GM10266 (cell line): ENCODE measurements around the gene HSDL1.

Source experiments
- DNase-seq: peaks from one replicate; pipeline ENCODE4 v3.0.0; 2012; ENCODE audit errors: extremely low spot score
- TF ChIP-seq, protein P1 (sequence below): IDR thresholded peaks from 2 replicates; pipeline ENCODE4 v1.5.1; 2012; ENCODE audit warnings: mild to moderate bottlenecking, low read depth; ENCODE audit not compliant: control insufficient read depth, insufficient read depth; ENCODE audit errors: missing control alignments

Gene HSDL1

DNA sequence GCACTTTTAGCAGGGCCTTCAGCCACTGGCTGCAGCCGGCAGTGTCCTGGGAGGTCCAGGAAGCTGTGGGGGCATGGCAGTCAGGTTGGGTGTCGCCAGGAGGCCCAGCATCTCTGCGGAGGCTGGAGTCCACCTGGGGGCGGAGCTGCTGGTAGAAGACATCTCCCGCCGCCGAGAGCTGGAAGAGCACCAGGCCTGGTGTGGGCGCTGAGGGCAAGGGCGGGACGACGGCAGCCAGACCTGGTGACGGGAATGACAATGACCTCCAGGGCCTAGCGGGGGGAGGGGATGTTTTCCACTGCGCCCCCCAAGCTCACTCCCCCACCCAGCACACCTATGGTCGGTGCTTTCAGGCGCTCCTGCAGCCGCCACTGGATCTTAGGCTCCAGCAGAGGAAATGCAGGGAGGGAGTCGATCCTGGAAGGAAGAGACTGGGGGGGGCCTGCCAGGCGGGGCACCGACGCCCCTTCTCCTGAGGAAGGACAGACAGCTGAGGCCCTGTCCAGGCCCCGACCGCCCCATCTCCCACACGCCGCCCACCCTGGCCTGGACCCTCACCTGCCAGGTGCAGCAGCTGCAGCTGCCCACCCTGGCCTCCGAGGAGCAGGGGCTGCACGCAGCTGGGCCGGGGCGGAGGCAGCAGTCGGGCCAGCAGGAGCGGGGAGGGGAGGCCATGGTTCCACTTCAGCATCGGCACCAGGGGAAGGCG lies 34.8 kb upstream of the HSDL1 start:
- DNase-seq: no peak
- TF ChIP-seq, protein P1, sequence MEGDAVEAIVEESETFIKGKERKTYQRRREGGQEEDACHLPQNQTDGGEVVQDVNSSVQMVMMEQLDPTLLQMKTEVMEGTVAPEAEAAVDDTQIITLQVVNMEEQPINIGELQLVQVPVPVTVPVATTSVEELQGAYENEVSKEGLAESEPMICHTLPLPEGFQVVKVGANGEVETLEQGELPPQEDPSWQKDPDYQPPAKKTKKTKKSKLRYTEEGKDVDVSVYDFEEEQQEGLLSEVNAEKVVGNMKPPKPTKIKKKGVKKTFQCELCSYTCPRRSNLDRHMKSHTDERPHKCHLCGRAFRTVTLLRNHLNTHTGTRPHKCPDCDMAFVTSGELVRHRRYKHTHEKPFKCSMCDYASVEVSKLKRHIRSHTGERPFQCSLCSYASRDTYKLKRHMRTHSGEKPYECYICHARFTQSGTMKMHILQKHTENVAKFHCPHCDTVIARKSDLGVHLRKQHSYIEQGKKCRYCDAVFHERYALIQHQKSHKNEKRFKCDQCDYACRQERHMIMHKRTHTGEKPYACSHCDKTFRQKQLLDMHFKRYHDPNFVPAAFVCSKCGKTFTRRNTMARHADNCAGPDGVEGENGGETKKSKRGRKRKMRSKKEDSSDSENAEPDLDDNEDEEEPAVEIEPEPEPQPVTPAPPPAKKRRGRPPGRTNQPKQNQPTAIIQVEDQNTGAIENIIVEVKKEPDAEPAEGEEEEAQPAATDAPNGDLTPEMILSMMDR: no peak

DNA sequence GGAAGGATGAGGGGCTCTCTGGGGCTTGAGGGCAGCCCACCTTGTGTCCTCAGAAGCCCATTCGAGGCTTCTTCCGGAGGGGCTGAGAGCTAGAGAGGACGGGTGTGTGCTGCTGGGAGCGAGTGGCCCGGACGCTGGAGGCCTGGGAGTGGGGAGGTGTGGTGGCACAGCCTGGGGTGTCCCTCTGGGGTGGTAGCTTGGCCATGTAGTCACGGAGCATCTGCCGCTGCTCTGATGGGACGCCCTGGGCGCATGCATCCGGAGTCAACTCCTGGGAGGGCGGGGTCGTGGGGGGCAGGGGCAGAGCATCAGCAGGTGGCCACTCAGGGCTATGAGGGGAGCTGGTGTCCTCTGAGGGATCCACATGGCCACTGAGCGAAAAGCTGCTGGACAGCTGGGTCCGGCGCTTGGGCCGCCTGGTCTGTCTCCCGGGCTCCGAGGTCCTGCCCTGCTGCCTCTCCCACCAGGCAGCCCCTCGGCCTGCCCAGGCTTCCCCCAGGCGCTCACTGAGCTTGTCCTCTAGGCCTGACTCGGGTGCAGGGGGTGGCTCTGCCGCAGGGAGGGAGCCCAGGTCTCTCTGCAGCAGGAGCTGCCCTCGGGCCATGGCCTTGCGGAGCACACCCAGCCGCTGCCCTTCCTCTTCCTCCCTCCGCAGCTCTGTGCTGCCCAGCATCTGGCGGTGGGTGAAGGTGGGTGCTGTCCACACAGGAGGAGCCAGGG lies 34.1 kb upstream of the HSDL1 start:
- no peak for DNase-seq
- TF ChIP-seq, protein P1: no peak

DNA sequence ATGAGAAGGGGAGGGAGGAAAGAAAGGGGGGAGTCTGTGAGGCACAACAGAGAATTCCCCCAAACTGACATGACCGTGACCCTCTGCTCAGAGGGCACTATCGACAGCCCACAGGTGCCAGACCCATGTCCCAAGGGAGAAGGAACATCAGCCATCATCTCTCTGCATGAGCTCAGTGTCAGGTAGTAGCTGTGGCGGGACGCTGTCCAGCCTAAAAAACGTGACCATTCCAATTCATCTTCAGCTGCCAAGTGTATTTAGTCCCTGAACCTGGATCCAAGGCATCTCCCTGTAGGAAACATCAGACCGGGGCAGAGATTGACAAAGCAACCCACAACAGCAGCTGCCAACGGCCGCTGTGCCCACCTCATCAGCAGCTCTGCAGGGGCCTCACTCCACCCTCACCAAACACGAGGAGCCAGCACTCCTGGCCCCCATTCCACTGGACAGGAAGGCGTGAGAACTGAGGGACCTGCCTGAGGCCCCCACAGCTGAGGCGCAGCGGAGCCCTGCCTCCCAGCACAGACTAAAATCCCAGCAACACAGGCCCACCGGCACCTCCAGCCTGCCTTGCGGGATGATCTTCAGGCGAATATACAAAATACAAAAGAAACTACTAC lies 33.3 kb upstream of the HSDL1 start:
- DNase-seq: no peak
- TF ChIP-seq, protein P1: no peak

DNA sequence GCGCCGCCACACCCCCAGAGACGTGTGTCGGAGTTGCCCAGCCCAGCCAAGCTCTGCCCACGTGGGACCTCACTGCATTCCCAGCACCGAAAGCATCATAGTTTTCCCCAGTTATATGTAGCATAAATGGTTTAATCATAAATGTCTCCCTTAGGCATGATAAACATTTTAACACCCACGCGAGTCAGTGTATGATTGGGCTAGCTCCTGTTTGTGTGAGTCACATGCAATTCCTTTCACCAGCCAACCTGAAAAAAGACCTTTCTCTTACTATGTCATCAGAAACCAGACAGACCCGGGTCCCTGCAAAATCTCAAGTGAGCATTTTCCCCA lies 32.7 kb upstream of the HSDL1 start:
- TF ChIP-seq, protein P1: no peak
- DNase-seq: no peak

DNA sequence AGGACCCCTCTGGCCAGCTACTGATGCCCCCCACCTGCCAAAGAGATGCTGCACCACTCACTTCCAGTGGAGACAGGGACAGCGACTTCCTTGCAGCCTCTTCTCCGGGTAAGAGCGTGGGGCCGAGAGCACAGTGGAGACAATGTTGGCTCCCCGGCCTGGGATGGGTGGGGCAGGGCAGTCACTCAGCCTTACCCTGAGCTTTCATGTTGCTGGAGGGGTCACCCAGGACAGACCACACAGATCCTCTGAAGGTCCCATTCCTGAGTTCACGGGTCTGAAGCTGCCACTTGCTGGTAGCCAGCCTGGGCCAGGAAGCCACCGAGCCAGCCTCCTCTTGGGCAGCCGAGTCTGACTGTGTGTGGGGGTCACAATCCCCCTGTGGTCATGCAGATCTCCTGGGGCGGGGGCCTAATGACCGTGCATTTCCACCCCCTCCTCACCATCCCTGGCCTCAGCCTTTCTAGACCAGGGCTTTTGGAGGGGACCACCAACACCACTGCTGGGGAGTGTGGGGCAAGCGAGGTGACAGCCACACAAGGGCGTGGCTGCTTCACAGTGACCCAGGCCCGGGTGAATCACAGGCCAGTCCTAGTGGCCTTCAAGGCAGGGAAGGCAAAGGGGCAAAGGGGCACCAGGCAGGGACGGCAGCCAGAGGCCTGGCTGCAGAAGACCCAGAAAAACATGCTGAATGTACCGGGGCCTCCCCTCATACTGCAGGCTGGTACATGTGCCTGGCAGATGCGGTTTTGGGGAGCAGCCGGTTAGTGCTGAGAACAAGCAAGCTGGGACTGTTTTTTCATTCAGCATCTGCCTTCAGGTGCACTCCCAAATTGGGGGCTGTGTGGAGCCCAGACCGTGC lies 31.4 kb upstream of the HSDL1 start:
- TF ChIP-seq, protein P1: no peak
- peak; percentile 15 for DNase-seq

DNA sequence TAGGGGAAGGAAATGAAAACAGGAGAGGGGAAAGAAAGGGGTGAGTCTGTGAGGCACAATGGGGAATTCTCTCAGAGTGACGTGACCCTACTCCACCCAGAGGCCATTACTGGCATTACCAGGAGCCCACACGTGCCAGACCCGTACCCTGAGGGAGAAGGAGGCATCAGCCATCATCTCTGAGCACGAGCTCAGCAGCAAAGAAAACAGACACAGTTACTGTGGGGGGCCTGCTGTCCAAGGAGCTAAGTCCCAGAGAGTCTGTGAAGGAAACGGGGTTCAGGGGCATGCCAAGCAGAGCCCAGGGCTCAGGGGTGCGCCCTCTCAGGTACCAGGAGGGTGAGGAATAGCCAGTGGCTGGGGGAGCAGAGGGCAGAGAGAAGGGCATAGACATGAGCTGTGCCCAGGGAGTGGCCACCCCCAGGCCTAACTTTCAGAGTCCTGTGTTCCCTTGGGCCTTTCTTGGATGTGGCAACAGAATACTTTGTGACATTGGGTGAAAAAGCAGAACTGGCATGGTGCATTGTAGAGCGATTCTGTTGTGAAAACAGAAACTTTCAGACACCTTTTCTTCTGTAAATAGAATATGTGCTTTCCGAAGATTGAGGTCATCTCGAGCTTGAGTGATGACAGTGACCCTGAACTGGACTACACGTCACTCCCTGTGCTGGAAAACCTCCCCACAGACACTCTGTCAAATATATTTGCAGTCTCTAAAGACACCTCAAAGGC lies 30.5 kb upstream of the HSDL1 start:
- TF ChIP-seq, protein P1: peak; percentile 88

More for the DNA sequence above, 30.5 kb upstream of the HSDL1 start:
- peak; percentile 81 for DNase-seq
